PC-3 (cell line): Measurements from ENCODE around the gene CRTAC1.

Experiments
- EZH2 ChIP-seq: fragments of 300-600 bp; sonication (generic); IDR thresholded peaks from one replicate; pipeline ENCODE4 v1.6.1; 2017; ENCODE audit warnings: antibody characterized with exemption, mild to moderate bottlenecking, low read length; ENCODE audit not compliant: unreplicated experiment
- EZH2phosphoT487 ChIP-seq: fragments of 300-600 bp; sonication (generic); IDR thresholded peaks from 2 replicates; pipeline ENCODE4 v1.6.1; 2018; ENCODE audit warnings: mild to moderate bottlenecking, antibody characterized with exemption, low read length, borderline replicate concordance
- TF ChIP-seq, protein P1 (sequence below): fragments of 300-600 bp; sonication (generic); conservative IDR thresholded peaks from 2 replicates; pipeline ENCODE4 v1.5.1; 2017; ENCODE audit warnings: antibody characterized with exemption, low read depth, mild to moderate bottlenecking, low read length

- TF ChIP-seq, protein P1, sequence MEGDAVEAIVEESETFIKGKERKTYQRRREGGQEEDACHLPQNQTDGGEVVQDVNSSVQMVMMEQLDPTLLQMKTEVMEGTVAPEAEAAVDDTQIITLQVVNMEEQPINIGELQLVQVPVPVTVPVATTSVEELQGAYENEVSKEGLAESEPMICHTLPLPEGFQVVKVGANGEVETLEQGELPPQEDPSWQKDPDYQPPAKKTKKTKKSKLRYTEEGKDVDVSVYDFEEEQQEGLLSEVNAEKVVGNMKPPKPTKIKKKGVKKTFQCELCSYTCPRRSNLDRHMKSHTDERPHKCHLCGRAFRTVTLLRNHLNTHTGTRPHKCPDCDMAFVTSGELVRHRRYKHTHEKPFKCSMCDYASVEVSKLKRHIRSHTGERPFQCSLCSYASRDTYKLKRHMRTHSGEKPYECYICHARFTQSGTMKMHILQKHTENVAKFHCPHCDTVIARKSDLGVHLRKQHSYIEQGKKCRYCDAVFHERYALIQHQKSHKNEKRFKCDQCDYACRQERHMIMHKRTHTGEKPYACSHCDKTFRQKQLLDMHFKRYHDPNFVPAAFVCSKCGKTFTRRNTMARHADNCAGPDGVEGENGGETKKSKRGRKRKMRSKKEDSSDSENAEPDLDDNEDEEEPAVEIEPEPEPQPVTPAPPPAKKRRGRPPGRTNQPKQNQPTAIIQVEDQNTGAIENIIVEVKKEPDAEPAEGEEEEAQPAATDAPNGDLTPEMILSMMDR, result no peak
- no peak for TF ChIP-seq EZH2
- TF ChIP-seq EZH2phosphoT487, result no peak
Observed at GRCh38 chr10:98013122-98013521, 17.3 kb downstream of the CRTAC1 start.
